VCaP (cell line): ENCODE data around the gene RGS5.

Experiments used
- H3K27ac ChIP-seq: fragments of 450-650 bp; 2 replicates; pipeline ENCODE4 v1.5.1; 2017
- TF ChIP-seq, protein P1 (sequence below): fragments of 450-650 bp; conservative IDR thresholded peaks from 2 replicates; pipeline ENCODE4 v1.5.1; 2017; ENCODE audit warnings: mild to moderate bottlenecking, moderate library complexity

Gene RGS5

GRCh38 chr1:163144418-163144817 is 58.3 kb downstream of the RGS5 start:
- H3K27ac ChIP-seq = no peak overlapping the region
- TF ChIP-seq, protein P1, sequence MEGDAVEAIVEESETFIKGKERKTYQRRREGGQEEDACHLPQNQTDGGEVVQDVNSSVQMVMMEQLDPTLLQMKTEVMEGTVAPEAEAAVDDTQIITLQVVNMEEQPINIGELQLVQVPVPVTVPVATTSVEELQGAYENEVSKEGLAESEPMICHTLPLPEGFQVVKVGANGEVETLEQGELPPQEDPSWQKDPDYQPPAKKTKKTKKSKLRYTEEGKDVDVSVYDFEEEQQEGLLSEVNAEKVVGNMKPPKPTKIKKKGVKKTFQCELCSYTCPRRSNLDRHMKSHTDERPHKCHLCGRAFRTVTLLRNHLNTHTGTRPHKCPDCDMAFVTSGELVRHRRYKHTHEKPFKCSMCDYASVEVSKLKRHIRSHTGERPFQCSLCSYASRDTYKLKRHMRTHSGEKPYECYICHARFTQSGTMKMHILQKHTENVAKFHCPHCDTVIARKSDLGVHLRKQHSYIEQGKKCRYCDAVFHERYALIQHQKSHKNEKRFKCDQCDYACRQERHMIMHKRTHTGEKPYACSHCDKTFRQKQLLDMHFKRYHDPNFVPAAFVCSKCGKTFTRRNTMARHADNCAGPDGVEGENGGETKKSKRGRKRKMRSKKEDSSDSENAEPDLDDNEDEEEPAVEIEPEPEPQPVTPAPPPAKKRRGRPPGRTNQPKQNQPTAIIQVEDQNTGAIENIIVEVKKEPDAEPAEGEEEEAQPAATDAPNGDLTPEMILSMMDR = no peak

- TF ChIP-seq, protein P1 = no peak
- H3K27ac ChIP-seq = no peak overlapping the region
These were observed 60.6 kb downstream of the RGS5 start for GRCh38 chr1:163142152-163142551.

GRCh38 chr1:163141556-163141955 is 61.2 kb downstream of the RGS5 start:
- H3K27ac ChIP-seq = no peak overlapping the region

GRCh38 chr1:163137556-163138265 is 65.0 kb downstream of the RGS5 start:
- TF ChIP-seq, protein P1 = no peak
- H3K27ac ChIP-seq = no peak overlapping the region

More at GRCh38 chr1:163141556-163141955, 61.2 kb downstream of the RGS5 start:
- TF ChIP-seq, protein P1 = no peak

GRCh38 chr1:163131981-163132380 is 70.7 kb downstream of the RGS5 start:
- H3K27ac ChIP-seq = no peak overlapping the region
- TF ChIP-seq, protein P1 = no peak

GRCh38 chr1:163130225-163130856 is 72.4 kb downstream of the RGS5 start:
- TF ChIP-seq, protein P1 = no peak
- no peak overlapping the region for H3K27ac ChIP-seq

- no peak overlapping the region for H3K27ac ChIP-seq
- TF ChIP-seq, protein P1 = no peak
These were observed 74.4 kb downstream of the RGS5 start for GRCh38 chr1:163128282-163128681.
